GM21723 (cell line): ENCODE data around the gene FYB1.
"Not testable (repeated sequence)": the region's sequence is repeated elsewhere in the genome, so short reads cannot be mapped to it uniquely, and the experiment has no call there.

Experiments
- ATAC-seq: cut with Tn5 transposase; IDR thresholded peaks from one replicate; pipeline ENCODE4 v1.9.1; 2021; ENCODE audit warnings: mild to moderate bottlenecking, moderate library complexity; ENCODE audit not compliant: unreplicated experiment

Gene FYB1, protein sequence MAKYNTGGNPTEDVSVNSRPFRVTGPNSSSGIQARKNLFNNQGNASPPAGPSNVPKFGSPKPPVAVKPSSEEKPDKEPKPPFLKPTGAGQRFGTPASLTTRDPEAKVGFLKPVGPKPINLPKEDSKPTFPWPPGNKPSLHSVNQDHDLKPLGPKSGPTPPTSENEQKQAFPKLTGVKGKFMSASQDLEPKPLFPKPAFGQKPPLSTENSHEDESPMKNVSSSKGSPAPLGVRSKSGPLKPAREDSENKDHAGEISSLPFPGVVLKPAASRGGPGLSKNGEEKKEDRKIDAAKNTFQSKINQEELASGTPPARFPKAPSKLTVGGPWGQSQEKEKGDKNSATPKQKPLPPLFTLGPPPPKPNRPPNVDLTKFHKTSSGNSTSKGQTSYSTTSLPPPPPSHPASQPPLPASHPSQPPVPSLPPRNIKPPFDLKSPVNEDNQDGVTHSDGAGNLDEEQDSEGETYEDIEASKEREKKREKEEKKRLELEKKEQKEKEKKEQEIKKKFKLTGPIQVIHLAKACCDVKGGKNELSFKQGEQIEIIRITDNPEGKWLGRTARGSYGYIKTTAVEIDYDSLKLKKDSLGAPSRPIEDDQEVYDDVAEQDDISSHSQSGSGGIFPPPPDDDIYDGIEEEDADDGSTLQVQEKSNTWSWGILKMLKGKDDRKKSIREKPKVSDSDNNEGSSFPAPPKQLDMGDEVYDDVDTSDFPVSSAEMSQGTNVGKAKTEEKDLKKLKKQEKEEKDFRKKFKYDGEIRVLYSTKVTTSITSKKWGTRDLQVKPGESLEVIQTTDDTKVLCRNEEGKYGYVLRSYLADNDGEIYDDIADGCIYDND

DNA sequence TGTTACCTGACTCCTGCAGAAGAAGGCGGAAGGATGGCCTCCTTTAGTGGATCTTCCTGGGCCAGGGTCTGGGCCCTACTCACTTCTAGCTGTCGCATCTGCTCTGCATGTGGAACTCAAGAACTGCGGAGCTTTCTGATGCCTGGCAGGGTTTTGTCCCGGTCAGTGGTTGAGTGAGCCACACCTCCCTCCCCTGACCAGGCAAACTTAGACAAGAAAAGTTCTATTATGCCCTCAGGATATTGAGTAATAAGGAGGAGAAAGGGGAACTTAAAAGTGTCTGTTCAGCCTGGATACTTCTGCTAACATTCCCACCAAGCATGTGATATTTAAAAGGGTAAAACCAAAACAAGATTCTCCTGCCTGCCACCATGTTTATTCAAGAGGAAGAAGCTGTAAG lies at the start of gene FYB1:
Gene FYB1 (minus strand): TSS at position 127 of the 400 bp plus-strand sequence. CDS start 16,603 bp downstream, outside the sequence.
- ATAC-seq = no peak

DNA sequence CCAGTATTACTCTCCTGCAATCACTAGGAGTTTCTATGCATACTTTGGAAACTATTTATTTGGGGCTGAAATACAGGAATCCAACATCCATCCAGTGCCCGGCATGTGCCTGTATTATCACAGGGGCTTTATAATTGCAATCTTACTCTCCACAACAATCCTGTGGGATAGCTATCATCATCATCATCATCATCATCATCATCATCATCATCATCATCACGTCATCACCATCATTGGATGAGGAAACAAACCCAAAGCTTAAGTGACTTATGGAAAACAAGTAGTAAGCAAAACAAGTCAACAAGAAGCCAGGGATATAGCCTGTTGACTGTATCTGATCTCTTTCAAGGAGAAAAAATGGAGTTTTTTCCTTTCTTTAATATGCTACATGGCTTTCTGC lies 47.8 kb upstream of the FYB1 start:
- ATAC-seq = no peak

DNA sequence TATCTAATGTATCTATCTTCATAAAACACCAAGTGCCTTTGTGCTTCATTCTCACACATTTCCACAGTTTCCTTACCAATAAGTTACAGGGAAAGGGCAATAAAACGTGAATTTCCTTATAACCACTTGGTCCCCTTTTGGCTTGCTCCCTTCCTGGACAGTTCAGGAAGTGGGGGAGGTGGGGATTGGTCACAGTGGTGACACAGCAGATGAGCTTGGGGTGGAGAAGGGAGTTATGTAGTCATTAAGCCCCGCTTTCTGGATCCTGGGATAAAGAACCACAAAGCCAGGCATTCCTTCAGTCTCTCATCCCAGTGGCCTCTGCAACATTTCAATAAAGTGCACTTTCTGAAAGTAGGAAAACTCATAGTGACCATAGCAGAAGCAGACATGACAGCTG lies 47.1 kb upstream of the FYB1 start:
- no peak for ATAC-seq

DNA sequence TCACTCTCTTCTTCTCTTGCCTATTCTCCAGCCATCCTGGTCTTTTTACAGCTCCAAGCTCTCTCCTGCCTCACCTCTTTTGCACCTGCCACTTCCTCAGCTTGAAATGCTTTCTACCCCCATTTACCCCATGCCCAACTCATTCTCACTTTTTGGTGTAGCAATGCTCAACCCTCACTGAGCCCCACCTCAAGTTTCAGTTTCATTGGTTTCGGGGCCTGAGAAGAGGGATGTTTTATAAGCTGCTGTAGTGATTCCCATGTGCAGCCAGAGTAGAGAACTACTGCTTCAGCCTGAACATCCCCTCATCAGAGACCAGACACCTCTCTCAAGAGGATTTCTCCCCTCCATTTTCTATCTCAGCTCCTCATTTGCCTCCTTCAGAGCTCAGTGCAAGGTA lies 45.2 kb upstream of the FYB1 start:
- peak; percentile 98 for ATAC-seq

DNA sequence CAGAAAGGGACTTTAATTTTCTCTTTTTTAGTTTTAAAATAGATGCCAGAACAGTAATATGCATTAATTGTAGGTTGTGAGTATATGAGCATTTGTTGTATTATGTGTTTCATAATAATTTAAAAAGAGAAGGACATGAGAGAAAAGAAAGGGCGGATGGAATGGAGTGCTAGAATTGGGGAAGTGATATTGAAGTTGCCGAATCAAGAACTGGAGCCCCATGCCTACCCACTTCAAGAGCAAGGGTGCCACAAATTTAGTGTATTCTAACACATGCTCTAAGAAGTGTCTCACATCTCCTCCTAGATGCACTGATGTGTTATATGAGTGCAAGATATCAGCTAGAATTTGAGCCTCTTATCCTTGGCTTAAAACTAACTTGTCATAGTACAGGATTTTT lies 43.6 kb upstream of the FYB1 start:
- ATAC-seq = no peak

DNA sequence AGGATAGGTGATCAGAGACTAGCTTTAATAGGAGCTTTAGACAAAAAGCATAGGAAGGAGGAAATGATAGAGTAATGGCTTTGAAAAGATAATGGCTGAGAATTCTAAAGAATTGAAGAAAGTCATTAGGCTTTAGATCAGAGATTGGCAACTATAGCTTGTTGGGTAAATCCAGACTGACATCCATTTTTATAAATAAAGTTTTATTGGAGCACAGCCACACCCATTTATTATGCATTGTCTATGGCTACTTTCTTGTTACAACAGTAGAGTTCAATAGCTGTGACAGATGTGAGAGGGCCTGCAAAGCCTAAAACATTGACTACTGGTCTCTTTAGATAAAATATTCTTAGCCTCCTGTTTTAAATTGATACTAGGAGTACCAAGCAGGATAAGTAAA lies 40.7 kb upstream of the FYB1 start:
- ATAC-seq = no peak

DNA sequence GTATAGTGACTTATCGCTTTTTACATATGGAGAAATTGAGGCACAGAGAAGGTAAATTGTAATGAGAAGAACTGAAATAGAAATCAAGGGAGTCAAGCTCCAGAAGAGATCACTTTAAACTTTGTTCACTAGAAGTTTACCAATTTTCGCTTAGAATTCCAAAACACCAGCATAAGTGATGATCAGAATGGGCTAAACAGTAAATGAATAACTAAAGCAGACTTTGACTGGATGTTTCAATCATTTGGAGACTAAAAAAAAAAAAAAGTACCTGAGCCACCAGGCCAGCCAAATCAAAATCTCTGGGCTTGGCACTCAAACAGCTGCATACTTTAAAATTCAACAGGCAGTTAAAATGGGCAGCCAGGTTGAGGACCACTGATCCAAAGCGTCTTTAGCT lies 38.2 kb upstream of the FYB1 start:
- ATAC-seq = no peak

DNA sequence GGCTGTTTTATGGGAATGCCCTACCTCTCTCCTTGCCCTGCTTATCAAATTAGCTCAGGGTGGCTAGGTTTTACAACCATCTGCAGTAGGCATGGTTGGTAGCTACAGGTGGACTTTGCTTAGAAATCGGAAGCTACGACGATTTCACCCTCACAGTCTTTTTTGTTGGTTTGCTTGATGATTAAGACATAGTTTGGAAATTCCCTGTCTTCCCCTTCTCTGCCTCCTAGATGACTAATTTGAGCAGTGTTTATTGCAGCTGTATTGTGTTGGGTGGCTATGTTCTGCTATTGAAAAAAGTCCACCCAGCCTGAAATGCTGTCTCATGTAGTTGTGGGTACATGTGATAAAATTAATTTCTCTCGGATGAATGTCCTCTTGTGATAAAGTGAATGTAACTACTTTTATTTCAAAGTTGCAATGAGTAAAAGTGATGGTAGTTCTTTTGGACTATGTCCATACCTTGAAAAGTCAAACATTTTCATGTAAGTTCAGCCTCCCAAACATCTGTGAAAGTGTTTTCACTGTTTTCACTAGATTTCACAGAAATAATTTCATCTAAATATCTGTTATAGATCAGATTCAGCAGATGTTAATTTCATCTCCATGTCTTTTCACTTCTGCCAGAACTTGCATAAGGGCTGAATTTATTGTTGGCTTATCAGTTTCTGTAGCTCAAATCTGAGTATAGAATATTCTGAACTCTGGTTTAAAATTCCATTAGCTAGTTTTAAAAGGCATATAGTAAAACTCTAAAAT lies 37.3 kb upstream of the FYB1 start:
- ATAC-seq = peak; percentile 68

DNA sequence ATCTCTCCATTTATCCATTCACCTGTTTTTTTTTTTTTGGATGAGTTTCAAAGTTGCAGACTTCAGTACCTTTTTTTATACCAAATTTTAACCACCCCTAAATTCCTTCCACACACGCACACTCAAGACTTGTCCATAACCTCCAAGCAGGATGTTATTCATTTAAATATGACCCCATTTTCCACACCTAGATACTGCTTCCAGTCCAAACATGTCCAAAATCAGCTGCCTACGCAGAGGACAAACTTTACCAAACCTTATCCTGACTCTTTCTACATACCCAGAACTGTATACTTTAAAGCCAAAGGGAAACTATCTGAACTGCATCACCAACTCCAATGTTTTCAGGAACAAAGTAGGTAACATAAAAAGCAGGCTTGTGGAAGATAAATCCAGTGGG lies 36.0 kb upstream of the FYB1 start:
- ATAC-seq = no peak

DNA sequence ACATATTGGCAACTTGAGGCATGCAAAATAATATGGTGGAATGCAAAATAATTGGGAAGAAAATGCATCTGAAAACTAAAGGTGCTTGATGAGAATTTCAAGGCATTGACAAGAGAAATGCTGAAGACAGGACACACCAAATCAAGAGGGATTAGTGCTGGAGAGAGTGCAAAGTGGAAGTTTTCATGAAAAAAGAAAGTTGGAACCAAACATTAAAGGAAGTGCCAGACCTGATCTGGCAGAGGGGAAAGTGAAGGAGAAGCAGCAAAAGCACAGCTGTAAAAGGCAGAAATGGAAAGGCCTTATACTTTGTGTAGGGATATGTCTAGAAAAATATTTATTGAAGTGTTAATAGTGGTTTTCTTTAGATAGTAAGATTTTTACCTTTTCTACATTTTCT lies 35.3 kb upstream of the FYB1 start:
- no peak for ATAC-seq

DNA sequence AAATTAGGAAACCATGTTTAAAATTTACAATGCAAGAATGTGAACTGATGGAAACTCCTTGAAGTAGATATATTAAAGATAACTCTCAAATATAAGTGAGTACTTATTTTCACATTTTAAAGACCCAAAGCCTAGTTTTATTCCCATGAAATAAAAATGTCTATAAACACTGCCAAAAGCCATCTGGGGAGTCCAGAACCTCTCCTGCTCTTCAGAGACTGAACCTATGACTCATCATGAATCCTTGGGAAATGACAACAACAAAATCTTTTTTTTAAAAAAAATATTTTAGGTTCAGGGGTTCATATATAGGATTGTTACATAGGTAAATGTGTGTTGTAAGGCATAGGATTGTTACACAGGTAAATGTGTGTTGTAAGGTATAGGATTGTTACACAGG lies 33.8 kb upstream of the FYB1 start:
- no peak for ATAC-seq

DNA sequence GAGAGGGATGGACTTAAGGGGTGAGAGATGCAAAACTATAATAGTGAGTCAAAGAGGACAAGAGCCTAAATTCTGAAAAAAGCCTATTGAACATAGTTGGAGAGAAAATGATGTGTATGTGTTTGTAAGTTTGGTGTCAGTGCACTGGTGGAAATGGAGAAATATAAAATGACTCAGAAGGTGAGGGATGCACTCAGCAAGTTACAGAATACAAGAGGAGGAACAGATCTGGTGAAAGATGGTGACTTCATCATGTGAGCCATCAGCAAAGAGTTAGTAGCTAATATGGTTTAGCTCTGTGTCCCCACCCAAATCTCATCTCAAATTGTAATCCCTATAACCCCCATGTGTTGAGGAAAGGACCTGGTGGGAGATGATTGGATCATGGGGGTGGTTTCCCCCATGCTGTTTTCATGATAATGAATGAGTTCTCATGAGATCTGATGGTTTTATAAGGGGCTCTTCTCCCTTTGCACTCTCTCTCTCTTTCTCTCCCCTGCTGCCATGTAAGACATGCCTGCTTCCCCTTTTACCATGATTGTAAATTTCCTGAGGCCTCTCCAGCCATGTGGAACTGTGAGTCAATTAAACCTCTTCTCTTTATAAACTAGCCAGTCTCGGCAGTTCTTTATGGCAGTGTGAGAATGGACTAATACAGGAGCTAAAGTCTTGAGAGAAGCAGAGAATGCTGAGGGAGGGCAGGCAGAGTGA lies 30.4 kb upstream of the FYB1 start:
- ATAC-seq = no peak

DNA sequence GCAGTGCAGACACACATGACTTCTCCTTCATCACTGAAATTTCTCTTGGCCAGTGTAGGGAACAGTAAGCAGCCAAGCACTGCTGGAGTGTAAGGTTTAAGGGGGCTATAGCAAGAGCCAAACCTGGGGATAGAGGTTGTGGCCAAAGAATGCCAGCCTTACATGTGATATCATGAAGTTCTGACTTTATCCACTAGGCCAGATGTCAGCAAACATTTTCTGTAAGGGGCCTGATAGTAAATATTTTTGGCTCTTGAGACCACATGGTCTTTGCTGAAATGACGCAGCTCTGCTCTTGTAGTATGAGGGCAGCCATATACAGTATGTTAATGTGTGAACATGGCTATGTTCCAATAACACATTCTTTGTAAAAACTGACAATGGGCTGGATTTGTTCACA lies 29.7 kb upstream of the FYB1 start:
- no peak for ATAC-seq

DNA sequence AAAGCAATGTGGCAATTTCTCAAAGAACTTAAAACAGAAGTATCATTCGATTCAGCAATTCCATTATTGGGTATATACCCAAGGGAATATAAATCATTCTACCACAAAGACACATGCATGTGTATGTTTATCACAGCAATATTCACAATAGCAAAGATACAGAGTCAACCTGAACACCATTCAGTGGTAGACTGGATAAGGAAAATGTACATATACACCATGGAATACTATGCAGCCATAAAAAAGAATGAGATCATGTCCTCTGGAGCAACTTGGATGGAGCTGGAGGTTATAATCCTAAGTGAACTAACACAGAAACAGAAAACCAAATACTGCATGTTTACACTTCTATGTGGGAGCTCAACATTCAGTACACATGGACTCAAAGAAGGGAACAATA lies 21.4 kb upstream of the FYB1 start:
- no peak for ATAC-seq

DNA sequence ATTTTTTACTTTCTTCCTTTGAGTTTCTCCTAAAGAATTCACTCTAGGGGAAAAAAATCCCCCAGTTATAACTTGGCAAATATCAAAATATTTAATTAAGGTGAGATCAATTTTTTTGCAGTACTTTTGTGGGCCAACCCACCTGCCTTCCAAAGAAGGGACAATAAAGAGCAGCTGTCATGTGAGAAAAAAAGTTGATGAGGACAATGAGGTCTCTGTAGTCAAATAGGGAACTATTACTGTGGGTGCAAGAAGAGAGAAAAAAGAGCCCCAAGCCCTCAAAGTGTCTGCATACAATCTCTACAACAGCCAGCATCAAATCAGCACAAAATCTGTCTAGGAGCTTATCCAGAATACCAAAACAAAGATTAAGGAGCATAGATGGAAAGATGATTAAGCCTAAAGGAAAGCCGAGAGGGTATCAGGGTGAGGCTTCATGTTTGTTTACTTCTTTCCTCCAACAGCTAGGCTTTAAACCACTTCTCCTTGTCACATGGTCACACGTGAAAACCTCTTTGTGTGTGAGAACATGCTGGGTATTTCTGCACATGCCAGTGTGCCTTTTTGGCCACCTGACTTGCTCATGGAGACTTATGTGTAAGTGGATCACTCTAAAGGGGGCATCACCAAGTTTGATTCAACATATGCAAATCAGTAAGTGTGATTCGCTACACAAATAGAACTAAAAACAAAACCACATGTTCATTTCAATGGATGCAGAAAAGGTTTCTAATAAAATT lies 19.2 kb upstream of the FYB1 start:
- no peak for ATAC-seq

DNA sequence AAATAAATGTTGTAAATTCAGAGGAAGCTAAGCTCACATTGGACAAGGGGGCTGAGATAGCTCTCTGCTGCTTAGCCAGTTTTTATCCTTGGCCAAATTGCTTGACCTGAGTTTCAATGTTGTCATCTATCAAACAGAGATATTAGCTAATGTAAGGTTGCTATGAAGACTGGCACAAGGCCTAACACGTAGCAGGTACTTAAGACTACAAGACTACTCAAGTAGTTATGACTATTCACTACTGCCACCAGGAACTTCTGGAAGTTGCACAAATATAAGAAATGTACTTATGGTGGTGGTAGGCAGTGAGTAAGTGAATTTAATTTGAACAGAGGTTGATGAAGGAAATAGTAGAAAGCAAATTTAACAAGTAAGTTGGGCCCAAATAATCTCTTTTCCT lies 17.4 kb upstream of the FYB1 start:
- no peak for ATAC-seq

DNA sequence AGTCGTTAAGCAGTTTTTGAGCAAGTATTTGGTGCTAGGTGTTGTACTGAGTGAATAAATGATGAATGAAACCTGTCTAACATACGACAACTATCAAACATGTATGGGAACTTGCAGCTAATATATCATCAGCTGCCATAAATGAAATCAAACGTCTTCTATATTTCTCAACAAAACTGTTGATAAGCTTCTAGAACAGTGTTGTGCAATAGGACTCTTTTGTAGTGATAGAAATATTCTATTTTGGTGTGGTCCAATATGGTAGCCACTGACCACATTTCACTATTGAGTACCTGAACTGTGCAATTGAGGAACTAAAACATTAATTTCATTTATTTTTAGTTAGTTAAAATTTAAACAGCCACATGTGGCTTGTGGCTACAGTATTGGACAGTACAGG lies 16.3 kb upstream of the FYB1 start:
- ATAC-seq = no peak

DNA sequence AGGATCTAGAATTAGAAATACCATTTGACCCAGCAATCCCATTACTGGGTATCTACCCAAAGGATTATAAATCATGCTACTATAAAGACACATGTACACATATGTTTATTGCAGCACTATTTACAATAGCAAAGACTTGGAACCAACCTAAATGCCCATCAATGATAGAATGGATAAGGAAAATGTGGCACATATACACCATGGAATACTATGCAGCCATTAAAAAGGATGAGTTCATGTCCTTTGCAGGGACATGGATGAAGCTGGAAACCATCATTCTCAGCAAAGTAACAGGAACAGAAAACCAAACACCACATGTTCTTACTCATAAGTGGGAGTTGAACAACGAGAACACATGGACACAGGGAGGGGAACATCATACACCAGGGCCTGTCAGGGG lies 15.1 kb upstream of the FYB1 start:
- ATAC-seq = not testable (repeated sequence)

DNA sequence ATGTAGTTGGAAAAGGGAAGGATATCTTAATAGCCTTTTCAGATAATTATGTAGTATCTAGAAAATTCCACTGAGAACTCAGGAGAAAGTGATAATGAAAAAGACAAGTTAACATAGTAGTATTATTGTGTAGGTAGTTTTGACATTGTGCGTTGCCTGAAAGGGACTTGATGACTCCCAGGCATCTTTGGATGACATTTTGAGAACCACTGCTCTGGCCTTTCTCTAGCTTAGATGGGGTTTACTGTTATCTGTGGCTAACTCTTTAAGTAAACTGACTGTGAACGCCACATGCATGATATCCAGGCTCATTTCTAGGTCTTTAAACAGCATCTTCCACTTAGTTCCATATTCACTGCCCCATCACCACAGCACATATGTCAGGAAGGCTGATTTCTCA lies 14.4 kb upstream of the FYB1 start:
- no peak for ATAC-seq
